GM21619 (cell line): Measurements from ENCODE around the gene QSOX2.

Experiments used
- ATAC-seq: cut with Tn5 transposase; IDR thresholded peaks from one replicate; pipeline ENCODE4 v1.9.1; 2021; ENCODE audit not compliant: unreplicated experiment

QSOX2 gene

GRCh38 chr9:136265561-136266355 lies 20.1 kb upstream of the QSOX2 start:
- no peak for ATAC-seq

DNA sequence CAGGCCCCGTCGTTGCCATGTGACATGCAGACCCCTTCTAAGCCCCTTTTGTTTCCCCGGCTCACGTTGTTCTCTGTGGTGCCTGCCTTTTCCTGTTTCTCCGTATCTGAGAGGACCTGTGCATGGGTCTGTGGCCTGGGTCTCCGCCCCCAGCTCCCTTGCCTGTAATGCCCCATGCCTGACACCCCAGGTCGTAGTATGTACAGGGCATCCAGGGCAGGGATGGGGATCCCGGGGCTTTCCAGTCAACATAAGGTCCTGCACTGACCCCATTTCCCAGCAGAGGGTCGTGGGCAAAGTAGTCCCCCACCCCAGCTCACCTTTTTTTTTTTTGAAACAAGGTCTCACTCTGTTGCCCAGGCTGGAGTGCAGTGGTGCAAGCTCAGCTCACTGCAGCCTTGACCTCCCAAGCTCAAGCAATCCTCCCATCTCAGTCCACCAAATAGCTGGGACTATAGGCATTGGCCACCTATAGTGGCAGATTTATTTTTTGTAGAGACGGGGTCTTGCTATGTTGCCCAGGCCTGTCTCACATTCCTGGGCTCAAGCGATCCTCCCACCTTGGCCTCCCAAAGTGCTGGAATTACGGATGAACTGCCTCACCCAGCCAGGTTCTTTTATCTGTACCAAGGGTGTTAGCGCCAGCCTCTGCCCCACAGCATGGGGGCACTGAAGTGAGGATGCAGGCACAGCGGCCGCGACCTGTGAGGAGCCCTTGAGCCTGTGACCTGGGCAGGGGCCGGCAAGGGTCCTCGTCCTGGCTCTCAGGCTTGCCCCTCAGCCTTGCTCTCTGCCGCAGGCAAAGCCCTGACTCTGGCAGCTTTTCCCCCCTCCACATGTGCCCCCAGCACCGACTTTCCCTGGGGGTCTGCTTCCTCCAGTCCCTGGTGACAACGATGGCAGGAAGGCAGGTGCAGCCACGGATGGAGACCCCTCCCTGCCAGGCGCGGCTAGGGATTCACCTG lies 19.1 kb upstream of the QSOX2 start:
- ATAC-seq, result no peak

- ATAC-seq, result no peak
Measured at GRCh38 chr9:136264031-136264430, 18.4 kb upstream of the QSOX2 start.

- ATAC-seq, result no peak
Measured at GRCh38 chr9:136262671-136263178, 17.1 kb upstream of the QSOX2 start.

- no peak for ATAC-seq
Measured at GRCh38 chr9:136261686-136262430, 16.2 kb upstream of the QSOX2 start.

GRCh38 chr9:136260936-136261472 lies 15.4 kb upstream of the QSOX2 start:
- ATAC-seq, result no peak

- ATAC-seq, result no peak
Measured at GRCh38 chr9:136260521-136260920, 14.9 kb upstream of the QSOX2 start.

- ATAC-seq, result no peak
Measured at GRCh38 chr9:136259836-136260235, 14.2 kb upstream of the QSOX2 start.

DNA sequence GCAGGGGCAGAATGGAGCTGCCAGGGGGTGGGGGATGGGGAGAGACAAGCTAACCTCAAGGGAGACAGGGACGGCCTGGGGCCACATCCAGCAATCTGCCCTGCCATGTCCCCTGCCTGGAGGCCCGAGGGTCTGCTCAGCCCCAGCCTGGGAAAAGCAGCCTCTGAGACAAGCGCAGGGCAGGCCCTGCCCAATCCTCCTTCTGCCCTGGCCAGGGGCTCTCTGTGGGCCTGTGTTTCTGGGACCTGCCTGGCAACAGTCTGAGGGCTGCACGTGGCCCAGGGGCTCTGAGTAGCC lies 13.9 kb upstream of the QSOX2 start:
- ATAC-seq, result no peak

- no peak for ATAC-seq
Measured at GRCh38 chr9:136258786-136259516, 13.3 kb upstream of the QSOX2 start.

- ATAC-seq, result no peak
Measured at GRCh38 chr9:136258299-136258625, 12.7 kb upstream of the QSOX2 start.

- no peak for ATAC-seq
Measured at GRCh38 chr9:136257381-136258298, 12.0 kb upstream of the QSOX2 start.

GRCh38 chr9:136255896-136256890 lies 10.6 kb upstream of the QSOX2 start:
- no peak for ATAC-seq

GRCh38 chr9:136255166-136255538 lies 9.5 kb upstream of the QSOX2 start:
- ATAC-seq, result no peak

- no peak for ATAC-seq
Measured at GRCh38 chr9:136254381-136255165, 9.0 kb upstream of the QSOX2 start.

DNA sequence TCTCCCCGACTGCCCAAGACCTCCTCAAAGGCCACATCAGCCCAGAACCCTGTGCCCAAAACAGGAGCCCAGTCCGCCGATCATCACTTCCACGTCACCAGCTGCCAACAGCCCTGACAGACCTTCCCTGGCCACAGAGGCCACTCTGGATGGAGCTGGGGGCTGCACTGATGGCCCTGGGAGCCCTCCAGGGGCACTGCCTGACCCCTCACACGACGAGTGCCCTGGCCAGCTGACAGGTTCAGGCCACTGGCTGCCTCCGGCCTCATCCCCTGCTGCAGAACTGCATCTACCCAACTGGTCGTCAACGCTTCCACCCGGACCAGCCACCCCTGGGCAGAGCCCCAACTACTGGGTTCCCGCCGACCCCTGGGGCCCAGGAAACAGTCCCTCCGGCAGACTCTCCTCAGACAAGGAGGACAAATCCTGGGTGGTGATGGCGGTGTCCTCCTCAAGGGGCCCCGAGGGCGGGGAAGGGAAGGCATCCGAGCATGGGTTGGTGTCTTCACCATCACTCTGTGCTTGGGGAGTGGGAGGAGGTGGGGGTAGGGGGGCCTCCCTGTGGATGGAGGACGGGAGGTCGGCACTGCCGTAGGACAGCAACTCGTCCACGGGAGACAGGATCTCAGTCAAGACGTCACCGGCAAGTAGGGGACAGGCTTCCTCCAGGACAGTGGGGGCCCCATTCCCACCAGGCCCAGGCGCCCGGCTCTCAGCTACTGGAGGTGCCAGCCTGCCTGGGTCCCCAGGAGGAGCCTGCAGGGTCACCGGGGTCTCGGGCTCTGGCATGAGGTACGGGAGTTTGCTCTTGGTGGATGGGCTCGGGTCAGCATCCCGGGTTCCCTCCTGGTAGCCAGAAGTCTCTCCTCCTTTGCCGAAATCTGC lies 7.9 kb upstream of the QSOX2 start:
- ATAC-seq, result no peak
